ENCODE results near the gene RIPOR3.

DNA sequence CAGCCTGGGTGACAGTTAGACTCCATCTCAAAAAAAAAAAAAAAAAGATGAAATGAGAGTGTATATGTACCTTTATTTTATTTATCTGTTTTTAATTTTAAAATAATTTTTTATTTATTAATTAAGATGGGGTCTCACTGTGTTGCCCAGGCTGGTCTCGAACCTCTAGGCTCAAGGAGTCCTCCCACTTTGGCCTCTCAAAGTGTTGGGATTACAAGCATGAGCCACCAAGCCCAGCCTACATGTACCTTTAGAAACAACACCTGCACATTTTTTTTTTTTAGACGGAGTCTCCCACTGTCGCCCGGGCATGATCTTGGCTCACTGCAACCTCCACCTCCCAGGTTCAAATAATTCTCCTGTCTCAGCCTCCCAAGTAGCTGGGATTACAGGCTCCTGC, 28.0 kb upstream of the RIPOR3 start:
- TF ChIP-seq, protein P1, sequence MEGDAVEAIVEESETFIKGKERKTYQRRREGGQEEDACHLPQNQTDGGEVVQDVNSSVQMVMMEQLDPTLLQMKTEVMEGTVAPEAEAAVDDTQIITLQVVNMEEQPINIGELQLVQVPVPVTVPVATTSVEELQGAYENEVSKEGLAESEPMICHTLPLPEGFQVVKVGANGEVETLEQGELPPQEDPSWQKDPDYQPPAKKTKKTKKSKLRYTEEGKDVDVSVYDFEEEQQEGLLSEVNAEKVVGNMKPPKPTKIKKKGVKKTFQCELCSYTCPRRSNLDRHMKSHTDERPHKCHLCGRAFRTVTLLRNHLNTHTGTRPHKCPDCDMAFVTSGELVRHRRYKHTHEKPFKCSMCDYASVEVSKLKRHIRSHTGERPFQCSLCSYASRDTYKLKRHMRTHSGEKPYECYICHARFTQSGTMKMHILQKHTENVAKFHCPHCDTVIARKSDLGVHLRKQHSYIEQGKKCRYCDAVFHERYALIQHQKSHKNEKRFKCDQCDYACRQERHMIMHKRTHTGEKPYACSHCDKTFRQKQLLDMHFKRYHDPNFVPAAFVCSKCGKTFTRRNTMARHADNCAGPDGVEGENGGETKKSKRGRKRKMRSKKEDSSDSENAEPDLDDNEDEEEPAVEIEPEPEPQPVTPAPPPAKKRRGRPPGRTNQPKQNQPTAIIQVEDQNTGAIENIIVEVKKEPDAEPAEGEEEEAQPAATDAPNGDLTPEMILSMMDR (IDR thresholded peaks at IDR 0.05): no peak
- no peak for TF ChIP-seq POLR2A (IDR thresholded peaks at IDR 0.05)
